ENCODE measurements around the gene SLC6A18.

GRCh38 chr5:1209489-1209852 lies 15.7 kb upstream of the SLC6A18 start:
- TF ChIP-seq CTCF (IDR thresholded peaks at IDR 0.05) (no peak), POLR2A (IDR thresholded peaks at IDR 0.05) (no peak)

Data from gastroesophageal sphincter (tissue), 3 donors.